HG03045 (cell line): ENCODE data around the gene GDPGP1.
A peak's percentile ranks its signal among the peaks of the same experiment; 100 is the strongest.
"Not testable (repeated sequence)": the region's sequence is repeated elsewhere in the genome, so short reads cannot be mapped to it uniquely, and the experiment has no call there.

Experiments
- ATAC-seq: cut with Tn5 transposase; IDR thresholded peaks from one replicate; pipeline ENCODE4 v1.9.1; 2021; ENCODE audit warnings: mild to moderate bottlenecking, moderate library complexity; ENCODE audit not compliant: unreplicated experiment

Gene GDPGP1, protein sequence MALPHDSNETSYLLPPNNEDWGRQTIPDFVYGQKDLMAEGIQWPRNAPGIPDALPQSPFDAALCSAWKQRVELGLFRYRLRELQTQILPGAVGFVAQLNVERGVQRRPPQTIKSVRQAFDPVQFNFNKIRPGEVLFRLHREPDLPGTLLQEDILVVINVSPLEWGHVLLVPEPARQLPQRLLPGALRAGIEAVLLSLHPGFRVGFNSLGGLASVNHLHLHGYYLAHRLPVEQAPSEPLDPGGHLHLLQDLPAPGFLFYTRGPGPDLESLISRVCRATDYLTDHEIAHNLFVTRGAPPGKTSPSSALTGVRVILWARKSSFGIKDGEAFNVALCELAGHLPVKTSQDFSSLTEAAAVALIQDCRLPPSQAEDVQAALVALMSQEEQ

DNA sequence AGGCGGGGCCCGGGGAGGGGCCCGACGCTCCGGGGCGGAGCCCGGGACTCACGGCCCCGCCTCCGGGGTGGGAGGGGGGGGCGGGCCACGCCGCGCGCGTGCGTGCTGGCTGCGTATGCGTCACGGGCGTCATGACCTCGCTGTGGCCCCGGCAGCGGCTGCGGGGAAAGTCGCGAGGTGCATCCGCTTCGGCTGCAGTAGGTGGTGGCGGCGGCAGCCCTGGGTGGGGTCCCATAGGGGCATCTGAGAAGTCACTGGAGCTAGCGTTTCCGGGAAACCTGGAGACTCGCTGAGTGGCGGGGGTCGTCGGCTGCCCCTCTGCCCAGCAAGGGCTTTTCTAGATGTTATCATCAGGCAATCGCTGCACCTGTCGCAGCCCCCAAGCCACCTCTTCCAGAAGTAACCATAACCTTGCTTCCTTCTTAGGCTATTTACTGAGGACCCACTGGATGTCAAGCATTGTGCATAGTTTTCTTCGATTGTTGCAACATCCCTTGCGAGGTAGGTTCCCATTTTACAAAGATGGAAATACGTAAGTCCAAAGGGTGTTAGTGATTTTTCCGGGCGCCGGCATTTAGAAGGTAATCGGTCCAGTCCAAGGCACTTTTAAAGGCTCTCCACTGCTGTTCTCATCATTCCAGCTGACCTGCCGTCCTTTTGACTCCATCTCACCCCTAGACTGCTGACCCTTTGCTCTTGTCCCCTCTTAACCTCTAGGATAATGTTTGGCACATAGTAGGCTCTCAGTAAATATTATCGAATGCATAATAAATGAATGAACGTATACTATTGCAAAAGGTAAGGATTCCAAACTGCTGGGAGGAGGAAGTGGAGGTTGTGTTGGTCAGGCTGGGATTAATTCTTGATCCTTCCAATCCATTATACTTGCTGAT lies at the start of gene GDPGP1:
Gene GDPGP1, plus strand, starts transcription at position 114 of the 893 bp plus-strand sequence. CDS start 6,700 bp downstream, outside the sequence.
- peak; percentile 64 for ATAC-seq

DNA sequence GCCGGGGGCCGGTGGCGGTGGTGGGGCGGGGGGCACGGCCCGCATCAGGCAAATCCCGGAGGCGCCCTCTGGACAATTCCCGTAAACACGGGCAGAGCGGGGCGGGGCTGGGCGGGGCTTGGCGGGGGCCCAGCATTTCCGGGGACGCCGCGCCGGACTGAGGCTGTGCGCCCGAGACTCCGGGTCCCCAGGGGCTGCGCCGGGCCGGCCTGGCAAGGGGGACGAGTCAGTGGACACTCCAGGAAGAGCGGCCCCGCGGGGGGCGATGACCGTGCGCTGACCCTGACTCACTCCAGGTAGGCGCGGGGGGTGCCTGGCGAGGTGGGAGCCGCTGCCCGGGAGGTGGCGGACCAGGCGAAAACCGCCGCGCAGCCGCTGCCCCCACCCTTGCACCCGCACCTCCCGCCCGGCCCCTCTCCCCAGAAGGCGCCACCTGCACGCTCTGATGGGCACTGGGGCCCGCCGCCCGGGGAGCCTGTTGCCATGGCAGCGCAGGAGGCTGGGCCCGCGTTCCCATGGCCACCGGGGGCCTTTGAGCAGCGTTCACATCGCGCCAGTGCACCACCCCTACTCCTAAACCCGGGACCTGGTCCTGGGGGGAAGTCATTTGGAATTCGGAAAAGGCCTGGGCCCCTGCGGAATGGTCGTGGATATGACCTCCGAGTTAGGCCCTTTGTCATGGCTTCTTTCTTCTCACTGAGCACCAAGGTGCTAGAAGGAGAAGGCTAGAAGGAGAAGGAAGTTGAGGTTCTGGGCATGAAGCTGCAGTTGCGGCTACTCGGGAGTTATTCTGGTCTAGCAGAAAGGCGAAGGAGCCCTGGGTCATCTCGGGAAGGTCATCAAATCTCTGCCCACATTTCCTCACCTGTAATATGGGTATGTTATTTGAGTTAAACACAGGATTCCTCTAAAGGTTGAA lies 49.0 kb upstream of the GDPGP1 start:
- ATAC-seq = peak; percentile 55

DNA sequence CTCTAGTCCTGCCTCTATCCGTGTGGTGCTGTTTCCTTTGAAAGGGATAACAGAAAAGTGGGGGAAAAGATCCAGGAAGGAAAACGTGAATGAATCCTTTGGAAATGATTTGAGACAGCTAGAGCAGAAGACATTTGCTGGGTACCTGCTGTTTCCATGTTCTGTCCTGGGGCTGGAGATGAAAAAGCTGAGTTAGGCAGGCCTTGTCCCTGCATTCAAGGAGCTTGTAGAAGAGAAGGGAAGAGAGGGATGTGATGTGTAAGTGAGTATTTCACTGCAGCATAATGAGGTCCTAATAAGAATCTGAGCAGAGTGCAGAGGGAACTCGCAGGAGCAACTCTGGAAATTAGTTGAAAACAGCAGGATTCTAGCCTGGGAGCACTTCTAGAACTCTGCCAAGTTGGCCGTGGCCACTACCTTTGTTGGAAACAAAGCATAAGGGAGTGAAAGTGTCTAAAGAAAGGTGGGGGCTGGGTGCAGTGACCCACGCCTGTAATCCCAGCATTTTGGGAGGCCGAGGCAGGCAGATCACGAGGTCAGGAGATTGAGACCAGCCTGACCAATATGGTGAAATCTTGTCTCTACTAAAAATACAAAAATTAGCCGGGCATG lies 46.6 kb upstream of the GDPGP1 start:
- no peak for ATAC-seq

DNA sequence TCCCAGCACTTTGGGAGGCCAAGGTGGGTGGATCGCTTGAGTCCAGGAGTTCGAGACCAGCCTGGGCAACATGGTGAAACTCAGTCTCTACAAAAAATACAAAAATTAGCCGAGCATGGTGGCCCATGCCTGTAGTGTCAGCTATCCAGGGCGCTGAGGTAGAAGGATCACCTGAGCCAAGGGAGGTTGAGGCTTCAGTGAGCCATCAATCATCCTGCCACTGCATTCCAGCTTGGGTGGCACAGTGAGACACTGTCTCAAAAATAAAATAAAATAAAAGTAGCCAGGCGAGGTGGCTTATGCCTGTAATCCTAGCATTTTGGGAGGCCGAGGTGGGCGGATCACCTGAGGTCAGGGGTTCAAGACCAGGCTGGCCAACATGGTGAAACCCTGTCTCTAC lies 45.9 kb upstream of the GDPGP1 start:
- not testable (repeated sequence) for ATAC-seq

DNA sequence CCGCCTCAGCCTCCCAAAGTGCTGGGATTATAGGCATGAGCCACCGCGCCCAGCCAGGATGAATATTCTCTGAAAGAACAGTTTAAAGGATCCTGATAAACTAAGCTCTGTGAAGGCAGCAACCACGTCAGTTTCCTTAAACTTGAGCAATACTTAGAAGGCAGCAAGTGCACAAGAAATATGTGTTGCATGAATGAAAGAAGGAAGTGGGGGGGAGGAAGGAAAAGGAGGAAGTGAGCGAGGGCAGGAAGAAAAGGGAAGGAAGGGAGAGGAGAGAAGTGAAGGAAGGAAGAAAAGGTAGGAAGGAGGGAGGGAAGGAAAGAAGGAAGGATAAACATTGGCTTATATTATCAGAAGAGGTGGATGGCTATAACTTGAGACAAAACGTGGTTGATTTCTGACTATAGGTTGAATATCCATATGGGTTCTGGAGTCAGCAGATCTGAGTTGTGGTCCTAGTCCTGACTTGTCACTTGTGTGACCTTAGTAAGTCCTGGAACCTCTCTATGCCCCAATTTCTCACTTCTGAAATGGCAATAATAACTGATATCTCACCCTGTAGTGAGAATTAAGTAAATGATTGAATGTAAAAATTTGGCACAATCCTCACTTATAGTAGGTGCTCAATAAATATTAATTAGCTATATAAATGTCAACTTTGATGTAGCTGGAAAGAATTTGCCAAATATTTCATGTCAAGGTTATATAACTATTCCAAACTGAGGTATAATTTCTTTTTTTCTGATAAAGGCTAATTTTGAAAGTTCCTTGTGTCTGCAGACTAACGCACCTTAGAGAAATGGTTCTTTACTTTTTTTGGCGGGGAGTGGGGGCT lies 44.9 kb upstream of the GDPGP1 start:
- no peak for ATAC-seq

DNA sequence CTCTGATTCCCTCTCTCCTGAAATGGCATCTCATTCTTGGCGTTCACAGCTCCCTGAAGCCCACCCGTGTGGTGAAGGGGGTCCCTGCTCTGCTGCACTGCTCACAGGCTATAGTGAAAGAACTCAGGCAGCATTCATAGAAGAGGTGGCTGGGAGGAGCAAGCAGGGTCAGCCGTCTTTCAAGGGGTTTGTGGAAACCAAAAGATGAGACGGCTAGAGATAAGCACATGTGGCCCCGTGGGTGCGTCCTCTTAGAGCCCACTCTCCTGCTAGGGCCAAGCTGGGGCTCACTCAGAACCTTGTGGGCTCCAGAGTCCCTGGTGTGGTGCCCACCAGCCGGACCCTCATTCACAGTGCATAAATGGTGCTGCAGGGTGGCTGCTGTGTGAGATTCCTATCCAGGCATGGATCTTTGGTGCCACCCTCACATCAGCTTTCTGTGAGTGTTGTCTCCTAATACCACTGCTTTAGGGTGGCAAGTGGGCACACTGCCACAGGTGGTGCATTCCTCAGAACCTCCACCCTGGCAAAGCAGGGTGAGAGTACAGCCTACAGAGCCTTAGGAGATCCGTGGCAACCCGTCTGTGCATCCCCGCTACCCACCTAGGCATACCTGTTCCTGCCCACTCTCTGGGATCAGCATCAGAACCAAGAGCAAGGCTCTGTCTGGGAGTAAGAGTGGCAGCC lies 44.1 kb upstream of the GDPGP1 start:
- no peak for ATAC-seq

DNA sequence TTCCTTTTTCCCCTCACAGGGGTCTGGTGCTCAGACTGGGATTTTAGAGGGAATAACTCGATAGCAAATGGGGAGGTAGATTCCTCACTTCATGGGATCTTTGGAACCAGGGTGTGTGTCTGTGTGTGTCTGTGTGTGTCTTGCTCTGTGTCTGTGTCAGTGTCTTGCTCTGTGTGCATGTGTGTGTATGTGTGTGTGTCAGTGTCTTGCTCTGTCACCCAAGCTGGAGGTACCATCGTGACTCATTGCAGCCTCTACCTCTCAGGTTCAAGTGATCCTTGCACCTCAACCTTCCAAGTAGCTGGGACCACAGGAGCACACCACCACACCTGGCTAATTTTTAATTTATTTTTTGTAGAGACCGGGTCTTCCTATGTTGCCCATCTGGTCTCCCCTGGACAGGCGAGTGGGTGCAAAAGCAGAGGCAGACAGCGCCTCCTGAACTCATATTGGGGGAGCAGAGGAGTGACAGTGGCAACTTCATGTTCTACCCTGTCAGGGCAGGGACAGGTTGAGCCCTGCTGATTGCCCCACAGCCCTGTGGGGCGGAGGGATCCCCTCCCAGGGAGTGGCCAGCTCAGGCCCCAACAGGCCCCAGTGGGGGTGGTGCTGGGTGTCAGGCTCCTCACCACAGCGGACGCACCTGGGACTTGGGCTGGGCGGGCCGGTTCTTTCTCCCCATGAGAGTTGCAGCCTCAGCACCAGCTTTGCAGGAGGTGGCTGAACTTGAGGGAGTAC lies 43.2 kb upstream of the GDPGP1 start:
- peak; percentile 53 for ATAC-seq

DNA sequence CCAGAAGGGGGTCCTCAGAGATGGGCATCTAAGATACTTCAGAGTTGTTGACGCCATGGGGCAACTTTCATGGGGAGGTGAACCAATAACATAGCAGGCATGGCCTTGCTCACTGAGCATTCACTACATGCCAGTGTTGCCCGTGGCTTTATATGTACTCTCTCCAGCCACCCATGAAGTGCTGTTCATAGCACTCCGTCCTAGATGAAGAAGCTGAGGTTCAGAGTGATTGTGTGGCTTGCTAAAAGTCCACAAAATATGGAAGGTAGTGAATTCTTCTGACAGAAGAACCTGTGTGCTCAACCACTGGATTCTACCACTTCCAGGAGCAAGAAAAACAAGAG lies 42.7 kb upstream of the GDPGP1 start:
- ATAC-seq = peak; percentile 6

DNA sequence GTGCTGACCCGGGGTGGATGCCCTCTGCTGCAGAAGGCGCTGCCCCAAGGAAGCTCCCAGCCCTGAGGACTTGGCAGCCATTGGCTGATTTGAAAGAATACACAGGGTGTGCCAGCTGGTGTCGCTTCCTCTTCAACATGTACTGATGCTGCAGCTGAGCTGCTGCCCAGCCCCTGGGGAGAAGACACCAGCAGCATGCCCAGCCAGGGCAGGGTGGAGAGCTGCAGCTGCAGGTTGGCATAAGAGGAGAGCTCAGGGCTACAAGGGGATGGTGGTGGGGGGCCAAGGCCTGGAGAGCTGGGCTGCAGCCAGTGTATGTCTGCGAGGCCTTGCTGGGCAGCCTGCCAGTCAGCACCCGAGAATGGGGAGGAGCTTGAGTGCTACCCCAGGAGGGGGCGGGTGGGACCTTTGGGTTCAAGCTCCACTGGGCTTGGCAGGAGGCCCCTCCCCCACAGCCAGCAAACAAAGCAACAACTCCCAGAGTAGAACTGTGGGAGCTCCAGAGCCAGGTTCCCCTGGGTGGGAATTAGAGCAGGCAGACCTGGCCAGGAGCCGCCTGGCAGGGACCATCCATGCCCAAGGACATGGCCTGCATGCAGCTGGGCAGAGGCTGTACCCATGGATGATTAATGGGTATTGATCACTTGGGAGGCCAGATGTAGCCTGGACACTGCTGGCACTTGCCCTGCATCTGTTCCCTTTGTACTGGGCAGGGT lies 42.1 kb upstream of the GDPGP1 start:
- no peak for ATAC-seq

DNA sequence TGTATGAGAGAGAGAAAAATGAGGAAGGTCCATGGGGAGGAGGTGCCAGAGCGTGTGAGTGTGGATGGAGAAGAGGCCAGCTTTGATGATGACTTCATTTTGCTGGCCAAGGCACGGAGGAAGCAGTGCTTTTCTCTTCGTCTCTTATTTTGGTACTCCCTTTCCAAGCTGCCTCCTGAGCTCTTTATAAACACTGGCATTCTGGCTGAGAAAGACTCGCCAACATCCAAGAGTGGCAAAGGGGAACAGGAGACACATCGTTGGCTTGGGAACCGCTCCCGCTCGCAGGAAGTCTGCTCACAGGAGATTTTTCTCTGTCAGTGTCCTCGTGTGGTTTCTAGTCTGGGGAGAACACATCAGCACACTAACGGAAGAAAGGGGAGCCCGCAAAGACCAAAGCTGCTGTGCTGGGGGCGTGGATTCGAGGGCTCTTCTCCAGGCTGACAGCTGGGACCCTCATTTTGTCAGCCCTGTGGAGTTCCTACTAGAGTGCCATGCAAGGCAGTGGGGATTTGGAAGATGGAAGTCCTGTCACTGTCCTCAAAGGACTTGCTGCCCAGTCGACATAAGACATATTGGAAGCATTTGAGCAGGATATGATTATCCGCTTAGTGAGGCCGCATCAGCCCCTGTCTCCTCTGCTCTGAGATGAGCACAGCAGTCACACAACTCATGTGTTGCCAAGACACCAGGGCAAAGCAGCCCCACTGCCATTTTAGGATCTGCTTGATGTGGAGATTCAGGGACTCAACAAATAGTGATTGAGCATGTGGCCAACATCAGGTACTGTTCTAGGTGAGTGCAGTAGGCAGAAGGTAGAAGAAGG lies 40.8 kb upstream of the GDPGP1 start:
- ATAC-seq = no peak

DNA sequence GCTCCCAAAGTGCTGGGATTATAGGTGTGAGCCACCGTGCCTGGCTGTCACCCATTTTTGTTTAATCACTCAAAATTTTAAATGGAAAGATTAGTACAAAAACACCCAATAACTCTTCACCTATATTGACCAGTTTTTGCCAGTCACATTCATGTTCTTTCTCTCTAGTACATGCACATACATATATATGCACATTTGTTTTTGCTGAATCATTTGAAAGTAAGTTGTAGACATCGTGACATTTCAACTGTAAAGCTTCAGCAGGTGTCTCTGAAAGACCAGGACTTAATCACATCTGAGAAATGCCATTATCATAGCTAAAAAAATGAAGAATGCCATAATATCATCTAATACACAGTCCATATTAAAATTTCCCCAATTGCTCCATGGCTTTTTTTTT lies 39.4 kb upstream of the GDPGP1 start:
- no peak for ATAC-seq

DNA sequence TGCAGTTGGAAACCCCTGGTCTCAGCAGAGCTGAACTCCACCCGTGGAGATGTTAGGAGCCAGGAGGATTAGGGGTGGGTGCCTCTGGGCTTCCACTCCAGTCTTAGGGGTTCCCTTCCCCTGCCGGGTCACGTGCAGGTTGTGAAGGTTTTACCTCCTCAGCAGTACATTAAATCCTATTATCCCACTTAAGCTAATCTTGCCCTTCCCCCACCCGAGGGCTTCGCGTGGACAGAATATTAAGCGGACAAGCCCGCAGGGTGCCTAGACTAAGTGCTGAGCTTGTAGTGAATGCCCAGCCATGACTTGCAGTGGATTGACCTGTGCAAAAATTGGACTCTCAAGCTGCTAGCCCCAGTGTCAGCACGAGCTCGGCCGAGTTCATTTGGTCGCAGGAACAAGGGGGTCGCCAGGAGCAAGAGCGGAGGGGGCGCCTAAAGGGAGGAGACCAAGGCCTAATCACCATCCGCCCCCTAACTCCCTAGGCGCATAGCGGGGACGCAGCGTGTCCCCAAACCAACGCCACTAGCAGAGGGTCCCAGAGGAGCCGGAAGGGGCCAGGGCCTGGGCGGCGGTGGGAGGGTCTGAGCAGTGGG lies 33.4 kb upstream of the GDPGP1 start:
- ATAC-seq = peak; percentile 6

DNA sequence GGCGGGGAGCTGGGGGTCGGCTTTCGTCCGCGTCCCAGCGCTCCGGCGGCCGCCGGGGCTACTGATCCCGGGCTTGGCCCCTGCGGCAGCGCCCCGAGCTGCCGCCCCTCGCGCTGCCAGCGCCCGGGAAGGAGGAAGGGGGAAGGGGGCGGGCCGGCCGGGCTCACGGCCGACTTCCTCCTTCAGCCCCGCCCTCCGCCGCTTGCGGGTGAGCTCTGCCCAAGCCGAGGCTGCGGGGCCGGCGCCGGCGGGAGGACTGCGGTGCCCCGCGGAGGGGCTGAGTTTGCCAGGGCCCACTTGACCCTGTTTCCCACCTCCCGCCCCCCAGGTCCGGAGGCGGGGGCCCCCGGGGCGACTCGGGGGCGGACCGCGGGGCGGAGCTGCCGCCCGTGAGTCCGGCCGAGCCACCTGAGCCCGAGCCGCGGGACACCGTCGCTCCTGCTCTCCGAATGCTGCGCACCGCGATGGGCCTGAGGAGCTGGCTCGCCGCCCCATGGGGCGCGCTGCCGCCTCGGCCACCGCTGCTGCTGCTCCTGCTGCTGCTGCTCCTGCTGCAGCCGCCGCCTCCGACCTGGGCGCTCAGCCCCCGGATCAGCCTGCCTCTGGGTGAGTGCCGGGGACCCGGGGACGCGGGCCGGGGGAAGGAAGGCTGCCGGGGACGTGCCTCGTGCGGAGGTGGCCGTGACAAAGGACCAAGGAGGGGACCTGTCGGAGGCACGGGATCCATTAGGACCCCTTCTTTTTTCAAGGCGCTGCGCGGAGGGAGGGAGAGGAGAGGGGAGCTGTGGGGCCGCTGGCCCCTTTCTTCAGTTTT lies 32.7 kb upstream of the GDPGP1 start, which contains the start of gene SEMA4B:
Gene SEMA4B, plus strand, starts transcription at position 201 of the 814 bp plus-strand sequence. Its CDS starts 249 bp downstream, at position 450.
- peak; percentile 79 for ATAC-seq

DNA sequence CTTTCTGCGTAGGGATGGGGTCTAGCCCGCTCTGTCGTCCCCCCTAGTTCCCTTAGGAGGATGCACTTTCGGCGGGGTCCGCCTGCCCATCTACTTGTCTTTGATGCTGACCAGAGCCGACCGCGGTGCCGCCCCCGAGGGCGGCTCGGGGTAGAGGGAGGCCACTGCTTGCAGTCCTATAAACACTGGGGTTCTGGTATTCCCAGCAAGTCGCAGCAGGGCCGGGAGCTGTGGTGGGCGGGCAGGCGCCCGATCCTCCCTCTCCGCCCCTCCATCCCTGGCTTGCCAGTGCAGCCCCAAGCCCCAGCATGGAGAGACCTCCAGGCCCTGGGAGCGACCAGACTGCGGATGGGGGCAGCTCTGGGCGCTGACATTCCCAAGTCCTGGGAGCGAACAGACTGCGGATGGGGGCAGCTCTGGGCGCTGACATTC lies 32.0 kb upstream of the GDPGP1 start:
- no peak for ATAC-seq

DNA sequence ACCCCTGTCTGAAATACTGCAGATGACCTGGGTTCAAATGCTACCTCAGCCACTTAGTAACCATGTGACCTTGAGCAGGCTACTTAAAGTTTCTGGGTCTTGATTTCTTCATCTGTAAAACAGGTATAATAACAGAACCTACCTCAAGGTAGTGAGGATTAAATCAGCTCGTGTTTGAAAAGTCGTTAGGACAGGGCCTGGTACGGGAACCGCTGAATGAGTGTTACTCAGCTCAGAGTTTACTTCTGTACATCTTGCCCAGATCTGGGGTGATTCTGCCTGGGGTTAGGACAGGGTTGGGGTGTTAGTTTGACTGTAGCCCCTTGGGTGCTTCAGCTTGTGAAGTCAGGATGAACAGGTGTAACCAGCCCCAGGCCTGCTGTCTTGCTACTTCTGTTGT lies 31.1 kb upstream of the GDPGP1 start:
- ATAC-seq = no peak
